ENCODE data around the gene DNM3.

DNA sequence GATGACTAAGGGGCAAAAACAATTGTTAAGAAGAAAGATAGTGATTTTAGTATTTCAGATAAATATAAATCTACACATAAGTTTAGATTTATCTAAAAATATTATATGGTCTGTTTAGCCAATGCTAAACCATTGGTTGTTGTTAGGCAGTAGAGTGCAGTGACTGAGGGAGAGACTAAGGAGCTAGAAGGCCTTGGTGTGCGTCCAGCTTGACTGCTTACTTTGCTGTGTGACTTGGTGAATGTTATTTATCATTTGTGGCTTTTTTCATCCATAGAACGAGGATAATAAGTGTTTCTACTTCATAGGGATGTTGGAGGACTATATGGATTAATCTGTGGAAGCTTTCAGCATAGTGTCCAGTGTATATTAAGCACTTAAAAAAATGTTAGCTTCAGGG lies 314.5 kb downstream of the DNM3 start:
- TF ChIP-seq EP300 (IDR thresholded peaks at IDR 0.05; ENCODE audit: borderline replicate concordance in 1 of 2, low read depth in 1 of 2, low read length in 1 of 2) = no peak
- no peak for TF ChIP-seq POLR2AphosphoS5 (IDR thresholded peaks at IDR 0.05; ENCODE audit: low read depth, low read length)
- TF ChIP-seq, protein P1, sequence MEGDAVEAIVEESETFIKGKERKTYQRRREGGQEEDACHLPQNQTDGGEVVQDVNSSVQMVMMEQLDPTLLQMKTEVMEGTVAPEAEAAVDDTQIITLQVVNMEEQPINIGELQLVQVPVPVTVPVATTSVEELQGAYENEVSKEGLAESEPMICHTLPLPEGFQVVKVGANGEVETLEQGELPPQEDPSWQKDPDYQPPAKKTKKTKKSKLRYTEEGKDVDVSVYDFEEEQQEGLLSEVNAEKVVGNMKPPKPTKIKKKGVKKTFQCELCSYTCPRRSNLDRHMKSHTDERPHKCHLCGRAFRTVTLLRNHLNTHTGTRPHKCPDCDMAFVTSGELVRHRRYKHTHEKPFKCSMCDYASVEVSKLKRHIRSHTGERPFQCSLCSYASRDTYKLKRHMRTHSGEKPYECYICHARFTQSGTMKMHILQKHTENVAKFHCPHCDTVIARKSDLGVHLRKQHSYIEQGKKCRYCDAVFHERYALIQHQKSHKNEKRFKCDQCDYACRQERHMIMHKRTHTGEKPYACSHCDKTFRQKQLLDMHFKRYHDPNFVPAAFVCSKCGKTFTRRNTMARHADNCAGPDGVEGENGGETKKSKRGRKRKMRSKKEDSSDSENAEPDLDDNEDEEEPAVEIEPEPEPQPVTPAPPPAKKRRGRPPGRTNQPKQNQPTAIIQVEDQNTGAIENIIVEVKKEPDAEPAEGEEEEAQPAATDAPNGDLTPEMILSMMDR (IDR thresholded peaks at IDR 0.05) = no peak
- TF ChIP-seq JUND (IDR thresholded peaks at IDR 0.05) = no peak
